Osteocyte (in vitro differentiated cells): ENCODE data around the gene KCTD5. TPM values are rescaled to one million over a fixed set of nuclear protein-coding genes. Genes with fewer than 3 reads are reported as not detected.

Experiments used
- DNase-seq: peaks from one replicate; pipeline ENCODE4 v3.0.0; 2021; ENCODE audit warnings: mixed read lengths; ENCODE audit not compliant: unreplicated experiment; ENCODE audit errors: extremely low spot score
- H3K27ac Mint-ChIP-seq: one replicate; pipeline ENCODE4 v1.8.0; 2021; ENCODE audit warnings: mild to moderate bottlenecking, mixed read lengths; ENCODE audit not compliant: unreplicated experiment
- H3K27me3 Mint-ChIP-seq: one replicate; pipeline ENCODE4 v1.8.0; 2021; ENCODE audit warnings: mixed read lengths; ENCODE audit not compliant: unreplicated experiment
- H3K36me3 Mint-ChIP-seq: one replicate; pipeline ENCODE4 v1.8.0; 2021; ENCODE audit warnings: mixed read lengths; ENCODE audit not compliant: unreplicated experiment
- H3K4me1 Mint-ChIP-seq: one replicate; pipeline ENCODE4 v1.8.0; 2021; ENCODE audit warnings: mixed read lengths; ENCODE audit not compliant: unreplicated experiment
- H3K4me3 Mint-ChIP-seq: one replicate; pipeline ENCODE4 v1.8.0; 2021; ENCODE audit warnings: mild to moderate bottlenecking, moderate library complexity, mixed read lengths; ENCODE audit not compliant: unreplicated experiment
- H3K9me3 Mint-ChIP-seq: one replicate; pipeline ENCODE4 v1.8.0; 2021; ENCODE audit warnings: mixed read lengths; ENCODE audit not compliant: unreplicated experiment
- total RNA-seq: library from RNA; stranded (reverse); gene quantifications from 2 replicates; pipeline ENCODE4 v1.2.1, GENCODE V29; 2021
- TF ChIP-seq, protein P1 (sequence below): fragments of 200-600 bp; sonication (generic); IDR thresholded peaks from 2 replicates; pipeline ENCODE4 v1.5.0; 2021; ENCODE audit warnings: antibody characterized with exemption, mild to moderate bottlenecking, moderate library complexity

Gene KCTD5
- total RNA-seq, 1 donor from 2014 or later = 28.0 TPM

DNA sequence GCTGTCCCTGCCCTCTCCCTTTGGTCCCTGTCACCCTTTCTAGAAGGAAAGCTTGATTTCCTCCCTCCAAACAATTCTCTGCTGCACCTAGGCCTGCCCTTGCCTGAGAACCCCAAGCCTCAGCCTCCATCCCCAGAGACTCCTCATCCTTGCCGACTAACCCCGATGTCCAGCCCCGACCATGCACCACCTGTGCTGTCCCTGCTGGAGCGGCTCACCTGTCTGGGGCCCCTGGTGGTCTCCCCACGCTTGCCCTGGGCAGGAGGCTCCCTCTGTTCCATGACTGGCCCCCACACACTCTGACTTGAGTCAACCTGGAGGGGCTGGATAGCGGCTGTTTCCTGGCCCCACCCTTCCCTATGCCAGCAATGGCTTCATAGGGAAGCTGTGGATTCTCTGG lies 58.2 kb downstream of the KCTD5 start:
- H3K4me3 Mint-ChIP-seq = no peak overlapping the region
- H3K27ac Mint-ChIP-seq = no peak overlapping the region
- H3K4me1 Mint-ChIP-seq = no peaks in the 10 kb centered on the region
- no peaks in the 10 kb centered on the region for H3K36me3 Mint-ChIP-seq
- DNase-seq = no peak
- TF ChIP-seq, protein P1, sequence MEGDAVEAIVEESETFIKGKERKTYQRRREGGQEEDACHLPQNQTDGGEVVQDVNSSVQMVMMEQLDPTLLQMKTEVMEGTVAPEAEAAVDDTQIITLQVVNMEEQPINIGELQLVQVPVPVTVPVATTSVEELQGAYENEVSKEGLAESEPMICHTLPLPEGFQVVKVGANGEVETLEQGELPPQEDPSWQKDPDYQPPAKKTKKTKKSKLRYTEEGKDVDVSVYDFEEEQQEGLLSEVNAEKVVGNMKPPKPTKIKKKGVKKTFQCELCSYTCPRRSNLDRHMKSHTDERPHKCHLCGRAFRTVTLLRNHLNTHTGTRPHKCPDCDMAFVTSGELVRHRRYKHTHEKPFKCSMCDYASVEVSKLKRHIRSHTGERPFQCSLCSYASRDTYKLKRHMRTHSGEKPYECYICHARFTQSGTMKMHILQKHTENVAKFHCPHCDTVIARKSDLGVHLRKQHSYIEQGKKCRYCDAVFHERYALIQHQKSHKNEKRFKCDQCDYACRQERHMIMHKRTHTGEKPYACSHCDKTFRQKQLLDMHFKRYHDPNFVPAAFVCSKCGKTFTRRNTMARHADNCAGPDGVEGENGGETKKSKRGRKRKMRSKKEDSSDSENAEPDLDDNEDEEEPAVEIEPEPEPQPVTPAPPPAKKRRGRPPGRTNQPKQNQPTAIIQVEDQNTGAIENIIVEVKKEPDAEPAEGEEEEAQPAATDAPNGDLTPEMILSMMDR = no peak
- H3K9me3 Mint-ChIP-seq = no peaks in the 10 kb centered on the region
- H3K27me3 Mint-ChIP-seq = no peaks in the 10 kb centered on the region

DNA sequence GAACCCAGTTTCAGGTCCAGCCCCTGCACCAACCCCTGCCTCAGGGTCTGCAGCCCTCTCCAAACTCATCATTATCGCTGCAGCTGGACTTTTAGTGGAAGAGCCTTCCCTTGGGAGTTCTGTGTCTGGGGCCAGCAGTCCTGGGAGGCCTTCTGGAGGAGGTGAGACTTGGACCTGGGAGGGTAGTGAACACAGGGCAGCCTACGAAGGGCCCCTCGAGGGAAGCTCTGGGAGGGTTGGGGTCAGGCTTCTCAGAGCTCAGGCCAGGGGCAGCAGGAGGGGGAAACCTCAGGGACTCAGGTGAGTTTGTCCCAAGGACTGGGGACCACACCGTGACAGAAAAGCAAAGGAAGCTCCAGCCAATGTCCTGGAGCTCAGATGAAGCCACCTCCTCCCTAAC lies 58.8 kb downstream of the KCTD5 start:
- H3K9me3 Mint-ChIP-seq = no peaks in the 10 kb centered on the region
- DNase-seq = no peak
- H3K36me3 Mint-ChIP-seq = no peaks in the 10 kb centered on the region
- no peak overlapping the region for H3K27ac Mint-ChIP-seq
- TF ChIP-seq, protein P1 = no peak
- no peaks in the 10 kb centered on the region for H3K4me1 Mint-ChIP-seq
- no peak overlapping the region for H3K4me3 Mint-ChIP-seq
- no peaks in the 10 kb centered on the region for H3K27me3 Mint-ChIP-seq

DNA sequence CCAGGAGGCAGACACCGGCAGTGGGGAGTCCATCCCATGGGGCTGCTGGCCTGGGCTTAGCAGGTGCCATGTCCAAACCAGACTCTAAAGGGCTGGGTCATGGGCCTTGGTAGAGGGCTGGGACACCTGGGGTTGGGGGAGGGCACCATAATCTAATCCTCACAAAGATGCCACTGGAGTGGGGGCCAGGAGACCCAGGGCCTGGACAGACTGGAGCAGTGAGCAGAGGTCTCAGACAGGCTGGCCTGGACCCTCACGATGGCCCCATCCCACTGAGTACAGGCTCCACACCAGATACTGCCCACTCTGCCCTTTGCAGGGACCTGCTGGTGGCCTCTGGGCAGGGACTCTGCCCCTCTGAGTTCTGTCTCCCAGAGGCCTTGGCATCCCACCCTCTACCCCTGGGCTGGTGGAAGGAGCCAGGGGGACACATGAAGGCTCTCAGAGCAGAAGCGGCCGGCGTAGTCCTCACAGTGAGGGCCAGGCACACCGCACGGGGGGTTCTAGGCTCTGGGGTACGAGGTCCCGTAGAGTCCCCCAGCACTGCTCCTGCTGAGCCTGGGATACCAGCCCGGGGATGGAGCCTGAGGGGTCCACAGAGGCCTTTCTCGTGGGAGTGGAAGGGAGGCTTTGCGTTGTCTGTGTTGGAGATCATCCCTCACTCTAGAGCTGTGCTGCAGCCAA lies 60.1 kb downstream of the KCTD5 start:
- no peak for DNase-seq
- Mint-ChIP-seq H3K36me3 (no peaks in the 10 kb centered on the region), H3K9me3 (no peaks in the 10 kb centered on the region), H3K4me1 (no peaks in the 10 kb centered on the region), H3K4me3 (no peak overlapping the region), H3K27me3 (no peaks in the 10 kb centered on the region), H3K27ac (no peak overlapping the region)
- TF ChIP-seq, protein P1 = no peak

DNA sequence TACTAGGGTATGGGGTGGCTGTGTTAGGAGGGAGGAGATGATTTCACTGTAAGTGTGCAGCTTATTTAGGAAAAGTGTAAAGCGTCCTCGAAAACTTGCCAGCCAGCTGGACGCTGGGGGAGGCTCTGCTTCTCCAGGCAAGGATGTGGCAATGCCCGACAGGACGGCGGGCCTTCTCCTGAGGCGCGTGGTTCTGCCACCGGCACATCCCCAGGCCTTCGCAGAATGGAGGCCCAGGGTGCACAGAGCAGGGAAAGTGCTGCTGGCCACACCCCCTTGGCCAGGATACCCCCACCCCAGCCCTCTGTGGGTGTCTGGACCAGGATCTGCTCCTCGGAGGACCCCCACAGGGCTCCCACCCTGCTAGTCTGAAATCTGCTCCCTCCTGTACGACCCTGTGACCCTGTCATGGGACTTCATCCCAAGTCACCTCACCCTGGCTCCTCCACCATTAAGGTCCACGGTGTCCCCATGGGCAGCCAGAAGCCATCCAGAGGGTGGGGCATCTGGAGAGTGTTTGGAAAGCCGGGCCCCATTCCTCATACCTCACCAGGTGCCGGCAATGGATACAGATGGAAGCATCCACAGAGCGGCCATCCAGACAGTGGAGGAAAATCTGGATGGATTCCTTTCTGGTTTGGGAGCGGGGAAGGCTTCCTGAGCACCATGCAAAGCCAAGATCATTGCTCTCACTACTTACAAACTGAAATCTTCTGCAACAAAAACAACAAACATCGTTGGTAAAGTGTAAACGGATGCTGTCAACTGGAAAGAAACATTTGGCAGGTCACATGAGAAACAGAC lies 60.9 kb downstream of the KCTD5 start:
- Mint-ChIP-seq H3K4me1 (no peaks in the 10 kb centered on the region), H3K36me3 (no peaks in the 10 kb centered on the region), H3K27ac (no peak overlapping the region), H3K4me3 (no peak overlapping the region), H3K9me3 (no peaks in the 10 kb centered on the region), H3K27me3 (no peaks in the 10 kb centered on the region)
- DNase-seq = no peak
- TF ChIP-seq, protein P1 = no peak

DNA sequence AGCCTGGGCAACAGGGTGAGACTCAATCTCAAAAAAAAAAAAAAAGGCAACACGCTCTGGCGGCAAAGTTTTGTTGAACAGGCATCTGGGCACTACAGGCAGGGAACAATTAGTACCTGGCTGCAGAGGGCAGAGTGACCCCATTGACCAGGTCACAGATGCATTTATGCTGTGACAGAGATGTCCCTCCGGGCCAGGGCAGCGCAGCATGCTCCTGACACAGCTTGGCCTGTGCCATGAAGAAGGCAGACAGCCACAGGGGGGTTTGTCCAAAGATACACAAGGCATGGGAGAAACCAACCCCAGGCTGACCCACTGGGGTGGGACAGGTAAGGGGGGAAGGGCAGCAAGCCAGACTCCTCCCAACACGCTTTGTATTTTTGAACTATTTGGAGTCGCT lies 62.4 kb downstream of the KCTD5 start:
- DNase-seq = no peak
- H3K9me3 Mint-ChIP-seq = no peaks in the 10 kb centered on the region
- H3K36me3 Mint-ChIP-seq = no peaks in the 10 kb centered on the region
- no peaks in the 10 kb centered on the region for H3K27me3 Mint-ChIP-seq
- H3K27ac Mint-ChIP-seq = no peak overlapping the region
- no peaks in the 10 kb centered on the region for H3K4me1 Mint-ChIP-seq
- H3K4me3 Mint-ChIP-seq = no peak overlapping the region
- TF ChIP-seq, protein P1 = no peak
